HUES6 (cell line): ENCODE measurements around the gene GPR25.

Experiments used
- H3K27ac ChIP-seq: 2 replicates; pipeline ENCODE4 v1.7.0; 2013; ENCODE audit warnings: low read depth, mild to moderate bottlenecking, low read length, inconsistent platforms
- H3K27me3 ChIP-seq: 2 replicates; pipeline ENCODE4 v1.6.1; 2013; ENCODE audit warnings: low read length; ENCODE audit not compliant: control insufficient read depth, insufficient read depth
- H3K36me3 ChIP-seq: 2 replicates; pipeline ENCODE4 v1.6.1; 2013; ENCODE audit warnings: low read length; ENCODE audit not compliant: control insufficient read depth, insufficient read depth
- H3K4me1 ChIP-seq: 2 replicates; pipeline ENCODE4 v1.6.1; 2013; ENCODE audit warnings: low read length; ENCODE audit not compliant: control insufficient read depth, insufficient read depth
- H3K4me3 ChIP-seq: 2 replicates; pipeline ENCODE4 v1.5.1; 2013; ENCODE audit warnings: low read depth, low read length
- H3K9ac ChIP-seq: one replicate; pipeline ENCODE4 v1.6.1; 2013; ENCODE audit warnings: mild to moderate bottlenecking, low read length
- H3K9me3 ChIP-seq: 2 replicates; pipeline ENCODE4 v1.6.1; 2013; ENCODE audit warnings: low read depth, low read length; ENCODE audit not compliant: control insufficient read depth, insufficient read depth

GPR25 gene

DNA sequence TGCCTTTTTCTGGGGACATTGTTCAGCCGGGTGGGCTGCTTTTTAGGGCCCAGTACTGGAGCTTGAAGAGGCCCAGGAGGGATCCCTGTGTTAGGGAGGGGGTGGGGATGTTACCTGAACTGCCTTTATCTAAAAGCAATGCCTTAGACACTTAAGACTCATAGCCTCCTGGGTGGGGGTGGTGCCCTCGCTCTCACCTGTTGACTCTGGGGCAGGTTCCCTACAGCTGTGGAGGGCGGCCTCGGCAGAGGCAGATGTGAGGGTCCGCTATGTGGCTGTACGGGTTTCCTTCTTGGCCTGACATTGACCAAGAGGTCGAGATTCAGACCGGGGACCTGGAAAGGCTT, 22.6 kb downstream of the GPR25 start:
- H3K36me3 ChIP-seq = peaks cover 28% of the 10 kb centered on the region

DNA sequence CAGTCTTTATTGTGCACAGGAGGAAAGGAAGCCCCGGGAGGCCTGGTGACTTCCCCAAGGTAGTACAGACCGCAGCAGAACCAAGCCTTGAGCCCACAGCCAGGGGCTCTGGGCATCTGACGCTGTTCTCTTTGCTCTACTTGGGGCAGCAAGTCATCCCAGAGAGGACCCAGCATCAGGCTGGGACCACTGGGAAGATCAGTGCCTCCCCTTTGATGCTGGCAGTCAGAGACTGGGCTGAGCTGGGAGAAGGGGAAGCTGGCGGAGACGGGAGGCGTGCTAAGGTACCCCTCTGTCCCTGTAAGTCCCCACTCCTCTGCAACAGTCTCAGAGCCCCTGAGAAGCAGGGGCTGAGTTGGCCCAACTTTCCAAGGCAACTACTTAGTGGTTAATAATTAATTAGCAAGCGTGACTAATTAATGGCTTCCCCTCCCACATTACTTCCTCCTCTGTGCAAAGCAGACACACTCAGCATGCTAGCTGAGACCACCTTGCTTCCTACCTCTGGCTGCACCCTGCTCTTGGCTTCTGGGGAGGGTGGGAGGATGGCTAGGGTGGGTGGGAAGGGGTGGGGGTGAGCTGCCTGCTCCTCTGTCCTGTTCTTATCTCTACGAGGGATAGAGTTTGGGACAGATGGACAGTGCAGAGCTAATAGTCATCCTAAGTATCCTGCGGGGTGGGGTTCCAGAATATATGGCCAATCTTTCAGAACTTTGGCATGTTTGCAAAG, 23.2 kb downstream of the GPR25 start:
- H3K9me3 ChIP-seq = no peaks in the 10 kb centered on the region
- H3K27me3 ChIP-seq = no peaks in the 10 kb centered on the region
- H3K36me3 ChIP-seq = peaks cover 33% of the 10 kb centered on the region
- H3K27ac ChIP-seq = no peak overlapping the region
- peaks cover 57% of the 10 kb centered on the region for H3K4me1 ChIP-seq
- no peak overlapping the region for H3K9ac ChIP-seq
- H3K4me3 ChIP-seq = no peak overlapping the region

More for the DNA sequence above, 22.6 kb downstream of the GPR25 start:
- Histone ChIP-seq H3K27me3 (no peaks in the 10 kb centered on the region), H3K4me1 (peaks cover 59% of the 10 kb centered on the region), H3K9ac (no peak overlapping the region), H3K27ac (no peak overlapping the region), H3K4me3 (no peak overlapping the region), H3K9me3 (no peaks in the 10 kb centered on the region)

DNA sequence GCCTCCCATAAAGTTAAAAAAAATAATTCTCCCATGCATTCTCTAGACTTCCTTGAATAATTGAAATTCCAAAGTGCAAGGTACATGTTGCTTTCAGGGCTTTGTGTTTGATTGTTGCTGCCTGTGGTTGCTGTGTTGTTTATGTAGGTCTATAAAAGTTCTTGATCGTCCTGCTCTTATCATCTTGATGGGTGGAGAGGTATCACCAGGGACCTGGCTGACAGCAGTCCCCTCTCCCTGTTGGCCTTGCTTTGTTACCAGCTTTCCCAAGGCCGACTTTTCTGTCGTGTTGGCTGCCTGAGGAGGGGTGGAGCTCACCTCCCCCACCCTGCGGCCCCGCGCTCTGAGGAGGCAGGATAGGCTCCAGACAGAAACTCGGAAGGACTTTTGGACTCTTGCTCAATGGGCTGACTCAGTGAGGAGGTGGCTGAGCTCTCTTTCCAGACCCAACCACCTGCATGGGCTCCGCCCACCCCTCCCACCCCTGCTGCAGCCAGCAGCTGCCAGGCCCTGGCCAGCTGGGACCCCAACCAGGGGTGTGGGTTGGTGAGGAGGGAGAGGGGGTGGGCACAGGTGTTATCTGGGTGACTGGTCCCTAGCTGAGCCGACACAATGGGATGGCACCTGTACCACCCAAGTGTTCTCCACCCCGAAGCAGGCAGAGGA, 23.9 kb downstream of the GPR25 start:
- Histone ChIP-seq H3K27ac (no peak overlapping the region), H3K9me3 (no peaks in the 10 kb centered on the region), H3K4me1 (peaks cover 57% of the 10 kb centered on the region), H3K4me3 (no peak overlapping the region), H3K36me3 (peaks cover 40% of the 10 kb centered on the region), H3K9ac (no peak overlapping the region), H3K27me3 (no peaks in the 10 kb centered on the region)

DNA sequence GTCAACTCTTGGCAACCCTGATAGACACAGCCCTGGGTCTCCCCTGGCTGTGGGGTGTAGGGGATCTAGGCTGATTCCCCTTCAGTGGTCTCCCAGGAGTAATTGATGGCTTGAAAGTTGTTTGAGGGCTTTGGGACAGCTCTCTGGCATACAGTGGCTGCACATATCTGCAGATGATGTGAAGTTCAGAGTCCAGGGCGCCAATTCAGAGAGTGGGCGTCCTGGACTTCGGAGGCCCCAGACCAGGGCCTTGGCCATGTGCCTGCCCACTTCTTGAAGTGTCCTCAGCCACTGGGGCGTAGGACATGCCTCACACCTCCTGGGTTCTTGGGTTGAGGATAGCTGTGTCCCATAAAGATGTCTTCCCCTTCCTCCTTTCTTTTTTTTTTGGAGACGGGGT, 24.5 kb downstream of the GPR25 start:
- H3K36me3 ChIP-seq = peaks cover 46% of the 10 kb centered on the region
- H3K4me1 ChIP-seq = peaks cover 57% of the 10 kb centered on the region
- no peaks in the 10 kb centered on the region for H3K27me3 ChIP-seq
- H3K9ac ChIP-seq = no peak overlapping the region
- H3K27ac ChIP-seq = 0 out of 2 replicates have a peak overlapping the region, but pooled peaks have one; percentile 23
- H3K4me3 ChIP-seq = no peak overlapping the region
- H3K9me3 ChIP-seq = no peaks in the 10 kb centered on the region

DNA sequence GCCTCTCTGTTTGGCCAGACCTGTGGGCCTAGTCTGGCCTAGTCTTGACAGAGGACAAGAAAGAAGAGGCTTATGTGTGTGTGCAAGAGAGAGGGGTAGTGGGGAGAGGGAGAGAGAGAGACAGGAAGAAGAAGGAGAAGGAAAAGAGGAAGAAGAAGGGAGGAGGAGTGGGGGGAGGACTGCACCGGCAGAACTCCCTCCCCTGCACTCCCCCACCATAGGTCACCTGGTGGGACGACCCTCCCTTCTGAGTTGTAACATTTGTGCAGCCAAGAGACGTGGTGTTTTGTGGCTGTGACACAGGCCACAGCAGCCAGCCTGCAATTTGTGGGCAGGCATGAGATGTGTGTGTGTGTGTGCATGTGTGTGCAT, 26.2 kb downstream of the GPR25 start:
- Histone ChIP-seq H3K36me3 (peaks cover 55% of the 10 kb centered on the region), H3K27me3 (no peaks in the 10 kb centered on the region), H3K4me3 (no peak overlapping the region), H3K4me1 (peaks cover 40% of the 10 kb centered on the region), H3K9ac (no peak overlapping the region), H3K9me3 (no peaks in the 10 kb centered on the region), H3K27ac (no peak overlapping the region)

DNA sequence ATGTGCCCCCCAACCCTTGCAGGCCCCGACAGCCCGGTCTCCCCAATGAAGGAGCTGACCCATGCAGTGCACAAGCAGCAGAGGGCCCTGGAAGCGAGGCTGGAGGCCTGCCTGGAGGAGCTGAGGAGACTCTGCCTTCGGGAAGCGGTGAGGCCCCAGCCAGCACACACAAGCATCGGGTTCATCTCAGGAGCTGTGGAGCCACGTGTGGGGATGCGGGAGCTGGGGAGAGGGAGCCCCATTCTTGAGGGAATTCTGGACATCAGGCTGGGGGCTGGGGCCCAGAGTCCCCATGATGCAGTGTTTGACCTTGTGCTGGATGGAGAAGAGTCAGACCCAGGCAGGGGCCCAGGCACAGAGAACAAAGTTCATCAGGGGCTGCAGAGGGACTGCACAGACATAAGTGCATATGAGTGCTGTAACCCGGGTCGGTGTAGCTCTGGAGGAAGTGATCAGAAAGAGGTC, 26.7 kb downstream of the GPR25 start:
- no peaks in the 10 kb centered on the region for H3K27me3 ChIP-seq
- H3K9me3 ChIP-seq = no peaks in the 10 kb centered on the region
- peaks cover 59% of the 10 kb centered on the region for H3K36me3 ChIP-seq
- no peak overlapping the region for H3K4me3 ChIP-seq
- no peak overlapping the region for H3K27ac ChIP-seq
- H3K9ac ChIP-seq = no peak overlapping the region
- H3K4me1 ChIP-seq = peaks cover 35% of the 10 kb centered on the region

DNA sequence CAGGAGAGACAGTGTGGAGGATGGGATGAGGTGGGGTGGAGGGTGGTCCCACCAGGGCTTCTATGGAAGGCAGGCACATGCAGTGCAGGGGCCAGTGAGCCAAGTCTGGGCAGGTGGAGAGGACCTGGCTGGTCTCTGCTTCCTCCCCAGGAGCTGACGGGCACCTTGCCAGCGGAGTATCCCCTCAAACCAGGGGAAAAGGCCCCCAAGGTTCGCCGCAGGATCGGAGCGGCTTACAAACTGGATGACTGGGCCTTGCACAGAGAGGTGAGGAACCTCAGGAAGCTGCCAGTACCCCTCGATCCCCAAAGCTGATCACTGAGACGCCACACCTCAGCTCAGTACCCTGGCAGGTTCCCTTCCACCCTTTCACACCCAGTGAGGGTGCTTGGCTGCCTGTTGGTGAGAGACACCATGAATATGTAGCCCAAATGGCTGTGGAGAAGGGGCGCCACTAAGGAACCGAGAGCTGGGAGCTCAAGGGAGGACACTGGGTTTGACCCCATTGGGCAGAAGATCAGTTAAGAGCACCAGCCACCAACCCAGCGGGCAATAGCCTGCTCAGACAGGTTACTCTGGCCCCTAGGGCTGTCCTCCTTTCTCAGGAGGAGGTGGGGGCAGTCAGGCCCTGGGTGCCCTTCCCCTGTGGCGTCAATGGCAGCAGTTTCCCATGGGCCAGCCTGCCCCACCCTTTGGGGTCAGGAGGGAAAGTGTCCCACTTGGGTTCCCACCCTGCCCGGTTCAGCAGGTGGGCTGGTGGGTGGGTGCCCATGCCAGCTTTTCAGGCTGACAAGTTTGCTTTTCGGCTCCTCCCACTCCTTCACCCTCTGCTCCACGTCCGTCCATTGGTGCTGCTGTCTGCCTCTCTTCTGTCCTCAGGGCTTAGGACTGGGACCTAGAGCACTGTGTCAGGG, 27.4 kb downstream of the GPR25 start:
- H3K36me3 ChIP-seq = peaks cover 62% of the 10 kb centered on the region
- H3K9me3 ChIP-seq = no peaks in the 10 kb centered on the region
- no peaks in the 10 kb centered on the region for H3K27me3 ChIP-seq
- no peak overlapping the region for H3K27ac ChIP-seq
- no peak overlapping the region for H3K4me3 ChIP-seq
- peaks cover 27% of the 10 kb centered on the region for H3K4me1 ChIP-seq
- H3K9ac ChIP-seq = no peak overlapping the region

DNA sequence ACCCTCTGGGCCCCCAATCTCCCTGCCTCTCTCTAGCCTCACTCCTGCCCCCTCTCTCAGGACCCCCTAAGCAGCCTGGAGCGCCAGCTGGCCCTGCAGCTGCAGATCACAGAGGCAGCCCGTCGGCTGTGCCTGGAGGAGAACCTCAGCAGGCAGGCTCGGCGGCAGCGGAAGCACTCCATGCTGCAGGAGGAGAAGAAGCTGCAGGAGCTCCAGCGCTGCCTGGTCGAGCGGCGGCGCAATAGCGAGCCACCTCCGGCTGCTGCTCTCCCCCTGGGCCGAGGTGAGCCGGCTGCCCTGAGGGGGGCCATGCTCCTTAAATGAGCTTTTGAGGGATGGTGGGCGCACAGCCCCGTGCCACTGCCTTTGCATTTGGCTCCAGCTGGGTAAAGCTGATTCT, 28.1 kb downstream of the GPR25 start:
- no peaks in the 10 kb centered on the region for H3K27me3 ChIP-seq
- no peaks in the 10 kb centered on the region for H3K9me3 ChIP-seq
- peaks cover 21% of the 10 kb centered on the region for H3K4me1 ChIP-seq
- H3K9ac ChIP-seq = no peak overlapping the region
- no peak overlapping the region for H3K27ac ChIP-seq
- peaks cover 63% of the 10 kb centered on the region for H3K36me3 ChIP-seq
- H3K4me3 ChIP-seq = no peak overlapping the region

DNA sequence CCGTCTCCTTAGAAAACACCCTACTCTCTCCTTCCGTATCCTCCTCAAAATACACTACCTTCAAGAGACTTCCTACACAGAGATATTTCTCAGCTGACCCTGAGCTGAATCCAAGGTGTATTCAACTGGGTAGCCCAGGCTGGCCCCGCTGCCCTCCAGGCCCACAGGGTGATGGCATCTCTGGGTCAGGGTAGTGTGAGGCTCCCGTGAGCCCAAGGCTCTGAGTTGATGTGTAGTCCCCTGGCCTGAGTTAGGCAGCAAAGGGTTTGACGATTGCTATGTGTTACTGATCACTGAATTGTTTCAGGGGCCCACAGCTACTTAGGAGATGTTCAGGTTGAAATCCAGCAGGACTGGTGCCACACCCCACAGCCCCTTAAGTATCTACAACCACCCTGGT, 28.6 kb downstream of the GPR25 start:
- Histone ChIP-seq H3K27me3 (no peaks in the 10 kb centered on the region), H3K9ac (no peak overlapping the region), H3K36me3 (peaks cover 63% of the 10 kb centered on the region), H3K4me3 (no peak overlapping the region), H3K9me3 (no peaks in the 10 kb centered on the region), H3K4me1 (peaks cover 17% of the 10 kb centered on the region), H3K27ac (no peak overlapping the region)

DNA sequence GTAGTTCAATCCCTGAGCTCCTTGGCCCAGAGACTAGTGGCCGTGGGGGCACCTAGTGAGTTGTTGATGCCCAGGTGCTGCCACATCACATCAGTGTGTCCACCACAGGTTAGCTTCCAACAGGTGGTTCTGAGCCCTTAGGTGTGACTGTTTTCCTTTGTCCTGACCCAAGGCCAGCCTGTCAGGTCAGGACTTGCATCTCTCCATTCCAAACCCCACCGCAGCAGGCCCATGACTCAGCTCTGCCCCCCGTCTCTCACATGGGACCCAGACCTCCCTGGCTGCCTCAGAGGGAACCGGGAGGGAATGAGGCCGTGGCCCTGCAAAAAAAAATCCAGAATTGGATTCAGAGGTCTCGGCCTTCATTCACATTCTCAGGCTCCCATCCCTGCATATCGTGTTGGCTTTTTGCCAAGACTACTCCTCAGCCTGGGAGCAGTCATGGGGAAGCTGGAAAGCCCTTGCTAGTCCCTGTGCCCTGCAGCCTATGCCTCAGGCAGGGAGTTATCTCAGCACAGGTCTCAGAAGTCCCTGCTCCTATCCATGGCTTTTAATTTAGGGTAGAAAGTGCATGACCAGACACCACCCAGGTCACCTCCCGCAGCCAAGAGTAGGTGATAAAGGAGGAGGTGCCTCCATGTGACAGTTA, 29.1 kb downstream of the GPR25 start:
- Histone ChIP-seq H3K4me3 (no peak overlapping the region), H3K27me3 (no peaks in the 10 kb centered on the region), H3K9me3 (no peaks in the 10 kb centered on the region), H3K27ac (no peak overlapping the region), H3K36me3 (peaks cover 63% of the 10 kb centered on the region), H3K9ac (no peak overlapping the region), H3K4me1 (peaks cover 13% of the 10 kb centered on the region; the same call in 1 of the 2 replicates)
